NCI-H2107 (cell line): Measurements from ENCODE around the gene GABBR2.

ENCODE experiments used
- DNase-seq: peaks from one replicate; lab custom pipeline; 2025; lab: John Stamatoyannopoulos, UW

The GABBR2 gene

GRCh38 chr9:98569491-98569890 is 139.2 kb downstream of the GABBR2 start:
- DNase-seq = no peak

GRCh38 chr9:98568909-98569469 is 139.7 kb downstream of the GABBR2 start:
- DNase-seq = no peak

- no peak for DNase-seq
Measured at GRCh38 chr9:98568234-98568908, 140.4 kb downstream of the GABBR2 start.

- DNase-seq = no peak
Measured at GRCh38 chr9:98567540-98568233, 141.0 kb downstream of the GABBR2 start.

GRCh38 chr9:98565152-98566135 is 143.3 kb downstream of the GABBR2 start:
- DNase-seq = no peak

GRCh38 chr9:98564714-98565113 is 144.0 kb downstream of the GABBR2 start:
- DNase-seq = no peak

GRCh38 chr9:98563988-98564387 is 144.7 kb downstream of the GABBR2 start:
- no peak for DNase-seq

- no peak for DNase-seq
Measured at GRCh38 chr9:98563212-98563907, 145.4 kb downstream of the GABBR2 start.

- no peak for DNase-seq
Measured at GRCh38 chr9:98559561-98559960, 149.2 kb downstream of the GABBR2 start.

- no peak for DNase-seq
Measured at GRCh38 chr9:98558575-98558974, 150.2 kb downstream of the GABBR2 start.

- no peak for DNase-seq
Measured at GRCh38 chr9:98556511-98556910, 152.2 kb downstream of the GABBR2 start.

- DNase-seq = no peak
Measured at GRCh38 chr9:98555651-98556465, 152.9 kb downstream of the GABBR2 start.

GRCh38 chr9:98554752-98555151 is 154.0 kb downstream of the GABBR2 start:
- DNase-seq = no peak

- DNase-seq = no peak
Measured at GRCh38 chr9:98552331-98552730, 156.4 kb downstream of the GABBR2 start.

GRCh38 chr9:98551511-98552286 is 157.0 kb downstream of the GABBR2 start:
- DNase-seq = no peak

GRCh38 chr9:98550206-98550820 is 158.4 kb downstream of the GABBR2 start:
- DNase-seq = no peak

GRCh38 chr9:98549401-98549800 is 159.3 kb downstream of the GABBR2 start:
- no peak for DNase-seq

- DNase-seq = no peak
Measured at GRCh38 chr9:98547606-98548005, 161.1 kb downstream of the GABBR2 start.

GRCh38 chr9:98545021-98545420 is 163.7 kb downstream of the GABBR2 start:
- no peak for DNase-seq
